LNCaP clone FGC (cell line): ENCODE results near the gene RCN1.

Experiments used
- DNase-seq: peaks from one replicate; pipeline ENCODE4 v3.0.0-alpha.2; 2011; ENCODE audit warnings: low read depth
- H3K4me3 ChIP-seq: 2 replicates; pipeline ENCODE4 v1.5.1; 2011; ENCODE audit warnings: mild to moderate bottlenecking, low read depth, low read length, control low read depth
- TF ChIP-seq, protein P1 (sequence below): IDR thresholded peaks from 2 replicates; pipeline ENCODE4 v1.5.1; 2012; ENCODE audit warnings: mild to moderate bottlenecking; ENCODE audit not compliant: control insufficient read depth, insufficient read depth; ENCODE audit errors: extremely low read depth

The RCN1 gene

DNA sequence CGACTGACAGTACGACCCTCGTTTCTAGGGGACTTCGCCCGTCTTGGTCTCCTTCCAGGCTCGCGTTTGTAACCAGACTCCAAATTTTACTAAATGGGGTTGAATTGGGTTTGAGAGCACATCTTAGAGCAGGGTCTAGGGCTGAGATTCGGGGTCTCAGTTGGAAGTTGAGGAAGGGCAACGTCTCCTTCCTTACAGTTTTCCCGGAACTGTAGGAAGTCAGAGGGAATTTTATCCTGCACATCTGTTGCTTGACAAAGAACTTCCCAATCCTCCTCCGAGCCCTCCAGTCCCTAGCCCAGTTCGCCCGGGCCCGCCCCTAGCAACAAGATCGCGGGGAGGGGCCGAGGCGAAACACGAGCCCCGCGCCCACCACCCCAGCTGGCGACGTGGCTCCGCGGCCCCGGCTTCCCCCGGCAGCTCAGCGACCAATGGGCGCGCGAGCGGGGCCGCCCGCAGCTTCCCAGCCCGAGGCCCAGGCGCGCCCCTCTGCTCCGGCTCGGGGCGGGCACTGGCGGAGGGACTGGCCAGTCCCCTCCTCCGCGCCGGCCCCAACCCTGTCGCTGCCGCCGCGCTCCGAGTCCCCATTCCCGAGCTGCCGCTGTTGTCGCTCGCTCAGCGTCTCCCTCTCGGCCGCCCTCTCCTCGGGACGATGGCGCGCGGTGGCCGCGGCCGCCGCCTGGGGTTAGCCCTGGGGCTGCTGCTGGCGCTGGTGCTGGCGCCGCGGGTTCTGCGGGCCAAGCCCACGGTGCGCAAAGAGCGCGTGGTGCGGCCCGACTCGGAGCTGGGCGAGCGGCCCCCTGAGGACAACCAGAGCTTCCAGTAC, at the start of gene RCN1:
TSS of gene RCN1 (plus strand) at position 530 of the 826 bp plus-strand sequence. CDS start at position 653, 123 bp downstream.
- H3K4me3 ChIP-seq, result peak within 1 kb of the TSS; percentile 74
- TF ChIP-seq, protein P1, sequence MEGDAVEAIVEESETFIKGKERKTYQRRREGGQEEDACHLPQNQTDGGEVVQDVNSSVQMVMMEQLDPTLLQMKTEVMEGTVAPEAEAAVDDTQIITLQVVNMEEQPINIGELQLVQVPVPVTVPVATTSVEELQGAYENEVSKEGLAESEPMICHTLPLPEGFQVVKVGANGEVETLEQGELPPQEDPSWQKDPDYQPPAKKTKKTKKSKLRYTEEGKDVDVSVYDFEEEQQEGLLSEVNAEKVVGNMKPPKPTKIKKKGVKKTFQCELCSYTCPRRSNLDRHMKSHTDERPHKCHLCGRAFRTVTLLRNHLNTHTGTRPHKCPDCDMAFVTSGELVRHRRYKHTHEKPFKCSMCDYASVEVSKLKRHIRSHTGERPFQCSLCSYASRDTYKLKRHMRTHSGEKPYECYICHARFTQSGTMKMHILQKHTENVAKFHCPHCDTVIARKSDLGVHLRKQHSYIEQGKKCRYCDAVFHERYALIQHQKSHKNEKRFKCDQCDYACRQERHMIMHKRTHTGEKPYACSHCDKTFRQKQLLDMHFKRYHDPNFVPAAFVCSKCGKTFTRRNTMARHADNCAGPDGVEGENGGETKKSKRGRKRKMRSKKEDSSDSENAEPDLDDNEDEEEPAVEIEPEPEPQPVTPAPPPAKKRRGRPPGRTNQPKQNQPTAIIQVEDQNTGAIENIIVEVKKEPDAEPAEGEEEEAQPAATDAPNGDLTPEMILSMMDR, result 0 out of 2 replicates have a peak, but pooled peaks have one; percentile 2
- no peak for DNase-seq

DNA sequence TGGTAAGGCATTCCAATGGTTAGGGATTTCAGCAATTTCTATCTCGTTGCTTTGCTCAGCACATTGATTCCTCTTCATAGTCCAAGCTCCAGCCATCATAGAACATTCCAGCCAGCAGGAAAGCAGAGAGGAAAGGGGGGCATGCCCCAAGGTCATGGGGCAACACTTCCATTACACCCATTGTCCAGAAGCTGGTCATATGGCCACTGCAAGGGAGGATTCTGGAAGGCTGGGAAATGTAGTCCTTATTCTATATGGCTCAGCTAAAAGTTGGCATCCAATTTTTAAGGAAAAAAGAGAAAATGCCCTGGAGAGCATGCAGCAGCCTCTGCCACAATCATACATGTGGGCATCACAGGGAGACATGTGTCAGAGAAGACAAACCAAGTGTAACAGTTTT, 47.1 kb upstream of the RCN1 start:
- TF ChIP-seq, protein P1, result no peak
- no peak overlapping the region for H3K4me3 ChIP-seq
- DNase-seq, result no peak

DNA sequence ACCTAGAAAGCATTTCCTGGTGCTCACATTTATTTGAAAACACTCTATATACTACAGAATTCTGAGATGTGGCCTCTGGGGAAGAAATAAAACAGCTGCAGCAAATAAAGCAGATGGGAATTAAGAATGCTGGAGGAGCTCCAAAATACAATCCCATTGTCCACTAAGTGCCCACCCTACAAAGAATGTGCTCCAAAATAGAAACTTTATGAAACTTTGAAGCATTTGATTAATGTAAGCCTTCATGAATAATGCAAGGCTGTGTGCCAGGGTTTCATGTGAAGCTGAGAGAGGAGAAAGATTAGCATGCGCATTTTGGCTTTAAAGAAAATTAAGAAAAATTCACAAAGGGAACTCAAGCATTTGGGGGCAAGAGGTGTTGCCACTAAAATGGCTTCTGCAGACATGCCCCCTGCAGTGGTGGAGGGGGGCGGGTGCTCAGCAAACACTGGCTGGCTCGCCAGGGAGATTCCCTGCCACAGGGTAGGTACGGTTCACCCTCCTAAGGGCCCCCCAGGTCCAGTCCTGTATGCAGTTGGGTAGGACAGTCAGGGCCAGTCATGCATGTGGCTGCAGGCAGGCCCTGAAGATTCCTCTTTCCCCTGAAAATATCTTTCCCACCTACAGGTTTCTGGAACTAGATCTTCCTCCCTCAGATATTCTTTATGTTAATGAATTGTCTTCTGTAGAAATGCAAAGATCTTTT, 46.6 kb upstream of the RCN1 start:
- TF ChIP-seq, protein P1, result no peak
- DNase-seq, result no peak
- H3K4me3 ChIP-seq, result no peak overlapping the region

DNA sequence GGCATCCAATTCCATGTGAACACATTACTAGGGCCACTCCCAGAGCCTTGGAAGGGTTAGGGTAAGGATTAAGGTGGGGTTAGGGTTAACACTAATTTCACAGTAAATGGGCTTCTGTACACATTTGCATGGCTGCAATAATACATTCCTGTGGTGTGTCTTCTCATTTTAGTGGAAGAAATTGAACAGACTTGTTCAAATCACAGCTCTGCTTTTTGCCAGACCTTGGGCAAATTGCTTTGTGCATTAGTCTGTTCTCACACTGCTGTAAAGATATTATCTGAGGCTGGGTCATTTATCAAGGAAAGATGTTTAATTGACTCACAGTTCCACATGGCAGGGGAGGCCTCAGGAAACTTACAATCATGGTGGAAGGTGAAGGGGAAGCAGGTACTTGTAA, 45.4 kb upstream of the RCN1 start:
- no peak overlapping the region for H3K4me3 ChIP-seq
- TF ChIP-seq, protein P1, result no peak
- no peak for DNase-seq

DNA sequence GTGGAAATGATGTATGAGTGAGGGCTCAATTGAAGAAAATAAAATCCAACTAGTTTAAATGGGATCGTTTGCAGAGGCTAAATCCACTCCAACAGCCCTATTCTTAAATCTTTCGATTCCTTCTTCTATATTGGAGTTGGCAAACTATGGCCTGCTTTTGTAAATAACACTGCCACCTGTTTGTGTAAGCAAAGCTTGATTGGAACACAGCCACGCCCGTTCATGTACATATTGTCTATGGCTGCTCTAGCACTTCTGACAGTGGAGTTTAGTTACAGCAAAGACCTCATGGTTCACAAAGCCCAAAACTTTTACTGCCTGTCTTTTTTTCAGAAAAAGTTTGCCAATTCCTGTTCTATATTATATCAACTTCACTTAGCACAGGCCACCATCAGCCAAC, 40.6 kb upstream of the RCN1 start:
- H3K4me3 ChIP-seq, result no peak overlapping the region
- DNase-seq, result peak; percentile 89
- TF ChIP-seq, protein P1, result no peak

DNA sequence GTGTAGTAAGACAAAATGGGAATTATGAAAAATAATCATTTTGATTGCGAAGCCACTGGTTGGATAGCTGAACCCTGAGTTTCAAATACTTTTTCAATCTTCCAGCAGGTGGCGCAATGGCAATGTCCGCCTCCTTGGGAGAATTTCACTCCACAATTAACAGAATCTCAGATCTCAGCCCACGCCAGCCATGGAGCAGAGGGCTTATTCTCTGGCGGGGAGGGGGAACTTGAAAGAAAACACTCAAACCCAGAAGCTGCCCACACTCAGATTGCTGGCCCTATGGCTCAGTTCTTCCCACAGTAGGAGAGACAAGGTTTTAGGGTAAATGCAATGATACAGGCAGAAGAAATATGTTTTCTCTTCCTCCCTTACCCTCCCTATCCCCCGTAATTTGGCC, 38.7 kb upstream of the RCN1 start:
- TF ChIP-seq, protein P1, result peak; percentile 79
- H3K4me3 ChIP-seq, result no peak overlapping the region
- no peak for DNase-seq
